Neural progenitor cell (in vitro differentiated cells): ENCODE data around the gene TMEM109.

Source experiments
- CTCF ChIP-seq: fragments of 200-600 bp; sonication (generic); IDR thresholded peaks from 2 replicates; pipeline ENCODE4 v1.5.1; 2017; ENCODE audit warnings: antibody characterized with exemption, mild to moderate bottlenecking
- EZH2 ChIP-seq: fragments of 200-600 bp; sonication (generic); IDR thresholded peaks from 2 replicates; pipeline ENCODE4 v1.6.1; 2017; ENCODE audit warnings: antibody characterized with exemption, mild to moderate bottlenecking, moderate library complexity

- TF ChIP-seq CTCF, result no peak
- TF ChIP-seq EZH2, result no peak
Observed at GRCh38 chr11:60880643-60881282, 33.2 kb upstream of the TMEM109 start.
